Heart left ventricle (tissue), 16 donors: ENCODE data around the gene CYB5A. TPM values are rescaled to one million over a fixed set of nuclear protein-coding genes. Genes with fewer than 3 reads are reported as not detected.

Source experiments
- ATAC-seq, 4 donors: fragments of 200-7000 bp; cut with Tn5 transposase; one replicate each; pipeline ENCODE4 v1.9.1; 2020 to 2022; ENCODE audit warnings: moderate library complexity in 4 of 4, mild to moderate bottlenecking in 3 of 4, moderate number of reproducible peaks in 1 of 4
- DNase-seq, 5 donors: peaks; one replicate each; pipeline ENCODE4 v3.0.0-alpha.2; 2020
- H3K27ac ChIP-seq, 12 donors: fragments of 200-600 bp; sonication (generic) in 4 of 12; one replicate each; pipeline versions ENCODE4 v1.5.0 to v1.8.0; 2016 to 2022; ENCODE audit warnings: mild to moderate bottlenecking in 2 of 12
- H3K27me3 ChIP-seq, 9 donors: fragments of 200-600 bp; sonication (generic) in 2 of 9; one replicate each; pipeline versions ENCODE4 v1.5.1 to v1.8.0; 2016 to 2022; ENCODE audit warnings: mild to moderate bottlenecking in 3 of 9
- H3K36me3 ChIP-seq, 9 donors: fragments of 200-600 bp; sonication (generic) in 2 of 9; one replicate each; pipeline versions ENCODE4 v1.5.0 to v1.8.0; 2018 to 2022; ENCODE audit warnings: mild to moderate bottlenecking in 2 of 9
- H3K4me1 ChIP-seq, 12 donors: fragments of 200-600 bp; sonication (generic) in 4 of 12; one replicate each; pipeline versions ENCODE4 v1.5.0 to v1.8.0; 2016 to 2022; ENCODE audit warnings: mild to moderate bottlenecking in 3 of 12
- H3K4me3 ChIP-seq, 12 donors: fragments of 200-600 bp; sonication (generic) in 4 of 12; one replicate each; pipeline versions ENCODE4 v1.5.0 to v1.8.0; 2017 to 2022; ENCODE audit warnings: mild to moderate bottlenecking in 9 of 12, moderate library complexity in 4 of 12
- H3K9me3 ChIP-seq, 12 donors: fragments of 200-600 bp; sonication (generic) in 4 of 12; one replicate each; pipeline versions ENCODE4 v1.5.0 to v1.8.0; 2016 to 2022; ENCODE audit warnings: mild to moderate bottlenecking in 1 of 12
- CTCF ChIP-seq, 12 donors: fragments of 200-600 bp; sonication (generic) in 4 of 12; IDR thresholded peaks; one replicate each; pipeline versions ENCODE4 v1.5.0 to v1.8.0; 2018 to 2022; ENCODE audit warnings: antibody characterized with exemption in 12 of 12, mild to moderate bottlenecking in 5 of 12
- POLR2A ChIP-seq, 2 donors: fragments of 450-650 bp; IDR thresholded peaks; one replicate each; pipeline ENCODE4 v1.6.1; 2017; ENCODE audit warnings: antibody characterized with exemption in 2 of 2, mild to moderate bottlenecking in 2 of 2, moderate library complexity in 2 of 2
- WGBS, 4 donors: extraction: QIAGEN DNeasy Blood & Tissue Kit in 2 of 4; methylation state at CpG; one replicate each; pipeline versions ENCODE4 v1.1.5 to v1.1.7; 2013 to 2018; 5-methylcytosine and 5-hydroxymethylcytosine counted together
- intact Hi-C, 10 donors: fragments of 100-400 bp; cut with DNase I; formaldehyde crosslinking; loops; one replicate each; pipeline versions ENCODE4 v1.11.1 to v1.14.2; 2022
- polyA plus RNA-seq, 2 donors: library from polyadenylated mRNA; stranded (reverse); fragments of 200-250 nt; gene quantifications; one replicate each; pipeline ENCODE4 v1.2.3, GENCODE V29; 2013
- total RNA-seq, 9 donors: library from RNA; depleted of rRNA in 2 of 9; stranded (reverse); fragments of >200 nt in 2 of 9; fragmentation: NEBNext Ultra II Directional in 3 of 9; extraction: Animal tissue kit (Norgen Biotek cat#: 25700) in 3 of 9; gene quantifications; one replicate each; pipeline versions ENCODE4 v1.1.0 to v1.2.4, GENCODE V29; 2016 to 2023
- donor health status: ischemic (EF 13 %, LVEDD 7.1; RV severe dilation, severe dysfunction).
- donor health status: healthy with polysubstance abuse.
- donor health status: DM: no; HTN: yes; CAD: no.
- donor health status: DM: no; HTN: no; CAD: no.
- donor health status: ischemic (EF 25% LVEDD 6.9; RV normal size, moderate dysfunction).
- donor health status: ischemic (EF 25% LVEDD 5.7; RV mildly dilated, moderate dysfunction).
- donor health status: healthy.
- donor health status: DM: yes; HTN: yes; CAD: no.
- donor health status: ischemic (EF 35%, LVEDD 5.7; RV mildly dilated, moderate dysfunction).
- donor health status: nonischemic (EF 11% LVEDD 7.7; RV severe dilation, severe dysfunction).
- donor health status: DM: yes; HTN: yes; CAD: no.
- donor health status: PGD.
- donor health status: ischemic (EF 29% LVEDD 5.4; RV normal size, mild dysfunction).
- donor health status: nonischemic (EF 23%, LVEDD 6.1; RV moderate dilation, normal function).

CYB5A gene
- total and polyA plus RNA-seq, 11 donors: 46.5 to 146 (median 82.6) TPM

- peak overlapping the region in 1 of 12 donors; percentile 75 for H3K27ac ChIP-seq
- TF ChIP-seq CTCF (IDR thresholded peaks at IDR 0.05) (no peak), POLR2A (IDR thresholded peaks at IDR 0.05) (no peak)
- peaks cover 0 to 3% (median 0%) of the 10 kb centered on the region in 9 donors for H3K27me3 ChIP-seq
- peaks cover 0 to 18% (median 5%) of the 10 kb centered on the region in 12 donors for H3K4me1 ChIP-seq
- DNase-seq (no peak), ATAC-seq (no peak)
- H3K9me3 ChIP-seq: no peaks in the 10 kb centered on the region
- intact Hi-C loops: no loop called here
- no peaks in the 10 kb centered on the region for H3K36me3 ChIP-seq
- 43 to 61% (median 49%) methylated on average over 3 of the region's 3 CpGs for WGBS, 4 donors
- no peak overlapping the region for H3K4me3 ChIP-seq
These were observed 57.8 kb downstream of the CYB5A start for GRCh38 chr18:74233933-74234325.

GRCh38 chr18:74230922-74231714, 60.6 kb downstream of the CYB5A start:
- DNase-seq (no peak), ATAC-seq (no peak)
- Histone ChIP-seq H3K9me3 (no peaks in the 10 kb centered on the region), H3K27ac (no peak overlapping the region), H3K4me1 (peaks cover 0 to 18% (median 5%) of the 10 kb centered on the region in 12 donors), H3K27me3 (no peaks in the 10 kb centered on the region), H3K4me3 (no peak overlapping the region), H3K36me3 (no peaks in the 10 kb centered on the region)
- 86 to 91% (median 89%) methylated on average over 7 of the region's 7 CpGs for WGBS, 4 donors
- intact Hi-C loops: no loop called here
- TF ChIP-seq POLR2A (IDR thresholded peaks at IDR 0.05) (no peak), CTCF (IDR thresholded peaks at IDR 0.05) (no peak)

- WGBS, 4 donors: 81 to 89% (median 87%) methylated on average over 10 of the region's 10 CpGs
- no peak for ATAC-seq
- Histone ChIP-seq H3K4me1 (peaks cover 0 to 15% (median 4%) of the 10 kb centered on the region in 12 donors), H3K9me3 (no peaks in the 10 kb centered on the region), H3K4me3 (no peak overlapping the region), H3K36me3 (no peaks in the 10 kb centered on the region), H3K27ac (no peak overlapping the region), H3K27me3 (no peaks in the 10 kb centered on the region)
- intact Hi-C loops: no loop called here
- no peak for DNase-seq
- TF ChIP-seq CTCF (IDR thresholded peaks at IDR 0.05) (no peak), POLR2A (IDR thresholded peaks at IDR 0.05) (no peak)
These were observed 61.9 kb downstream of the CYB5A start for GRCh38 chr18:74229891-74230290.

GRCh38 chr18:74229005-74229404, 62.8 kb downstream of the CYB5A start:
- TF ChIP-seq POLR2A (IDR thresholded peaks at IDR 0.05): no peak
- TF ChIP-seq CTCF (IDR thresholded peaks at IDR 0.05): no peak
- Histone ChIP-seq H3K4me3 (no peak overlapping the region), H3K4me1 (peaks cover 0 to 6% (median under 1%) of the 10 kb centered on the region in 12 donors), H3K9me3 (no peaks in the 10 kb centered on the region), H3K36me3 (no peaks in the 10 kb centered on the region), H3K27ac (no peak overlapping the region), H3K27me3 (no peaks in the 10 kb centered on the region)
- WGBS, 4 donors: 91 to 94% (median 92%) methylated on average over 3 of the region's 3 CpGs
- no peak for DNase-seq
- intact Hi-C loops: no loop called here
- ATAC-seq: no peak
